Measurements from ENCODE around the gene TMEM221.
A peak's percentile ranks its signal among the peaks of the same experiment; 100 is the strongest.

Gene TMEM221

GRCh38 chr19:17473041-17473440 lies 24.6 kb upstream of the TMEM221 start:
- DNase-seq (ENCODE audit: low spot score), result peak; percentile 68

GRCh38 chr19:17471410-17472125 lies 23.1 kb upstream of the TMEM221 start:
- DNase-seq (ENCODE audit: low spot score), result no peak

GRCh38 chr19:17470068-17470841 lies 21.8 kb upstream of the TMEM221 start, which contains the start of gene SLC27A1:
Gene SLC27A1, plus strand, starts transcription at chr19:17470524. Its CDS starts 17 bp downstream, at chr19:17470541.
- peak; percentile 97 for DNase-seq (ENCODE audit: low spot score)

- peak; percentile 94 for DNase-seq (ENCODE audit: low spot score)
These were observed 21.1 kb upstream of the TMEM221 start for GRCh38 chr19:17469481-17470067.

GRCh38 chr19:17469092-17469480 lies 20.6 kb upstream of the TMEM221 start:
- DNase-seq (ENCODE audit: low spot score), result no peak

- peak; percentile 70 for DNase-seq (ENCODE audit: low spot score)
These were observed 20.0 kb upstream of the TMEM221 start for GRCh38 chr19:17468302-17469091.

GRCh38 chr19:17467471-17468301 lies 19.2 kb upstream of the TMEM221 start:
- DNase-seq (ENCODE audit: low spot score), result no peak

GRCh38 chr19:17466487-17466850 lies 18.0 kb upstream of the TMEM221 start:
- no peak for DNase-seq (ENCODE audit: low spot score)

GRCh38 chr19:17460372-17461230 lies 12.1 kb upstream of the TMEM221 start, which contains the start of gene NXNL1:
Gene NXNL1, minus strand, starts transcription at chr19:17460926. Its CDS starts 57 bp downstream, at chr19:17460869.
- no peak for DNase-seq (ENCODE audit: low spot score)

- DNase-seq (ENCODE audit: low spot score), result no peak
These were observed 10.5 kb upstream of the TMEM221 start for GRCh38 chr19:17458970-17459369.

GRCh38 chr19:17457616-17458015 lies 9.1 kb upstream of the TMEM221 start:
- DNase-seq (ENCODE audit: low spot score), result no peak

- DNase-seq (ENCODE audit: low spot score), result no peak
These were observed 7.7 kb upstream of the TMEM221 start for GRCh38 chr19:17456127-17456526.

GRCh38 chr19:17455308-17456123 lies 7.0 kb upstream of the TMEM221 start:
- DNase-seq (ENCODE audit: low spot score), result no peak

GRCh38 chr19:17454576-17455071 lies 6.2 kb upstream of the TMEM221 start:
- no peak for DNase-seq (ENCODE audit: low spot score)

GRCh38 chr19:17451820-17452219 lies 3.4 kb upstream of the TMEM221 start:
- no peak for DNase-seq (ENCODE audit: low spot score)

- DNase-seq (ENCODE audit: low spot score), result no peak
These were observed 2.0 kb upstream of the TMEM221 start for GRCh38 chr19:17450264-17451075.

GRCh38 chr19:17447704-17448130 lies 751 bp downstream of the TMEM221 start:
- DNase-seq (ENCODE audit: low spot score), result no peak

GRCh38 chr19:17445526-17446165 lies 2.8 kb downstream of the TMEM221 start:
- no peak for DNase-seq (ENCODE audit: low spot score)
